H9 (cell line): ENCODE results near the gene FABP1. TPM values are rescaled to one million over a fixed set of nuclear protein-coding genes. Genes with fewer than 3 reads are reported as not detected.

Source experiments
- DNase-seq: peaks from one replicate; pipeline ENCODE4 v3.0.0-alpha.2; 2017
- H2AFZ ChIP-seq: one replicate; pipeline ENCODE4 v1.6.1; 2013; ENCODE audit warnings: mild to moderate bottlenecking, low read length, control low read depth, moderate library complexity
- H2AK5ac ChIP-seq: 2 replicates; pipeline ENCODE4 v1.6.1; 2013; ENCODE audit warnings: low read length, control low read depth, mixed read lengths; ENCODE audit not compliant: insufficient read length
- H2BK120ac ChIP-seq: one replicate; pipeline ENCODE4 v1.6.1; 2013; ENCODE audit warnings: low read depth, mild to moderate bottlenecking, low read length, control low read depth, inconsistent platforms; ENCODE audit not compliant: poor library complexity, severe bottlenecking
- H2BK12ac ChIP-seq: 2 replicates; pipeline ENCODE4 v1.6.1; 2013; ENCODE audit warnings: low read length, control low read depth, mixed read lengths, low read depth; ENCODE audit not compliant: insufficient read length
- H2BK15ac ChIP-seq: 2 replicates; pipeline ENCODE4 v1.6.1; 2013; ENCODE audit warnings: low read depth, low read length, control low read depth
- H2BK20ac ChIP-seq: one replicate; pipeline ENCODE4 v1.6.1; 2013; ENCODE audit warnings: low read depth, mild to moderate bottlenecking, low read length, control low read depth, inconsistent platforms; ENCODE audit not compliant: poor library complexity, severe bottlenecking
- H2BK5ac ChIP-seq: 2 replicates; pipeline ENCODE4 v1.6.1; 2013; ENCODE audit warnings: low read length, control low read depth, mixed read lengths; ENCODE audit not compliant: insufficient read length
- H3K14ac ChIP-seq: 2 replicates; pipeline ENCODE4 v1.6.1; 2013; ENCODE audit warnings: low read length, control low read depth; ENCODE audit not compliant: insufficient read depth
- H3K18ac ChIP-seq: 2 replicates; pipeline ENCODE4 v1.6.1; 2013; ENCODE audit warnings: low read depth, mild to moderate bottlenecking, mixed read lengths, low read length, control low read depth; ENCODE audit not compliant: insufficient read length
- H3K23ac ChIP-seq: 2 replicates; pipeline ENCODE4 v1.6.1; 2013; ENCODE audit warnings: low read length, control low read depth, mixed read lengths, low read depth; ENCODE audit not compliant: insufficient read length
- H3K23me2 ChIP-seq: 2 replicates; pipeline ENCODE4 v1.6.1; 2013; ENCODE audit warnings: low read depth, mild to moderate bottlenecking, mixed read lengths, low read length, control low read depth; ENCODE audit not compliant: insufficient read length, poor library complexity, severe bottlenecking
- H3K27ac ChIP-seq: 2 replicates; pipeline ENCODE4 v1.5.1; 2013; ENCODE audit warnings: low read length, control low read depth, mixed read lengths, low read depth; ENCODE audit not compliant: insufficient read length
- H3K27me3 ChIP-seq: 2 replicates; pipeline ENCODE4 v1.6.1; 2013; ENCODE audit warnings: low read length, control low read depth, inconsistent platforms; ENCODE audit not compliant: insufficient read depth
- H3K4ac ChIP-seq: 2 replicates; pipeline ENCODE4 v1.6.1; 2013; ENCODE audit warnings: low read depth, mild to moderate bottlenecking, control low read depth, inconsistent platforms, low read length, moderate library complexity
- H3K4me1 ChIP-seq: 2 replicates; pipeline ENCODE4 v1.6.1; 2013; ENCODE audit warnings: low read length, control low read depth, inconsistent platforms; ENCODE audit not compliant: insufficient read depth
- H3K4me2 ChIP-seq: 2 replicates; pipeline ENCODE4 v1.6.1; 2013; ENCODE audit warnings: low read length, control low read depth, mixed read lengths; ENCODE audit not compliant: insufficient read length, insufficient read depth
- H3K56ac ChIP-seq: 2 replicates; pipeline ENCODE4 v1.6.1; 2013; ENCODE audit warnings: low read depth, mild to moderate bottlenecking, mixed read lengths, low read length, control low read depth; ENCODE audit not compliant: insufficient read length
- H3K79me1 ChIP-seq: 2 replicates; pipeline ENCODE4 v1.6.1; 2013; ENCODE audit warnings: low read depth, mild to moderate bottlenecking, moderate library complexity, low read length, control low read depth, inconsistent platforms; ENCODE audit not compliant: insufficient read depth, poor library complexity, severe bottlenecking
- H3K79me2 ChIP-seq: 2 replicates; pipeline ENCODE4 v1.6.1; 2013; ENCODE audit warnings: low read length, control low read depth, inconsistent platforms; ENCODE audit not compliant: insufficient read depth
- H3K9ac ChIP-seq: 2 replicates; pipeline ENCODE4 v1.6.1; 2013; ENCODE audit warnings: low read length, control low read depth, mixed read lengths; ENCODE audit not compliant: insufficient read length; ENCODE audit errors: extremely low read depth
- H3K9me3 ChIP-seq: one replicate; pipeline ENCODE4 v1.6.1; 2013; ENCODE audit warnings: low read depth, low read length, inconsistent platforms; ENCODE audit not compliant: control insufficient read depth
- H3T11ph ChIP-seq: one replicate; pipeline ENCODE4 v1.6.1; 2013; ENCODE audit warnings: mild to moderate bottlenecking, low read length, control low read depth, inconsistent platforms
- H4K20me1 ChIP-seq: one replicate; pipeline ENCODE4 v1.6.1; 2013; ENCODE audit not compliant: control insufficient read depth, insufficient read length, insufficient read depth
- H4K5ac ChIP-seq: 2 replicates; pipeline ENCODE4 v1.6.1; 2013; ENCODE audit warnings: low read depth, mild to moderate bottlenecking, mixed read lengths, low read length, control low read depth; ENCODE audit not compliant: insufficient read length
- H4K8ac ChIP-seq: replicated peaks from 2 replicates; pipeline ENCODE4 v1.6.1; 2013; ENCODE audit warnings: low read length, control low read depth, mixed read lengths, low read depth; ENCODE audit not compliant: insufficient read length
- H4K91ac ChIP-seq: 2 replicates; pipeline ENCODE4 v1.6.1; 2013; ENCODE audit warnings: low read depth, mild to moderate bottlenecking, moderate library complexity, mixed read lengths, low read length, control low read depth; ENCODE audit not compliant: insufficient read length
- H3K27ac Mint-ChIP-seq, 3 experiments: 2 replicates in 2 of 3; 3 replicates in 1 of 3; pipeline ENCODE4 v1.8.0; 2020 to 2021; ENCODE audit warnings: mixed read lengths in 3 of 3, mild to moderate bottlenecking in 1 of 3, moderate library complexity in 1 of 3
- H3K27me3 Mint-ChIP-seq: 2 replicates; pipeline ENCODE4 v1.8.0; 2021; ENCODE audit warnings: low read depth, mild to moderate bottlenecking, moderate library complexity, mixed read lengths
- H3K36me3 Mint-ChIP-seq, 3 experiments: 2 replicates in 2 of 3; 3 replicates in 1 of 3; pipeline ENCODE4 v1.8.0; 2020 to 2021; ENCODE audit warnings: low read depth in 3 of 3, mixed read lengths in 3 of 3; ENCODE audit not compliant: insufficient read depth in 1 of 3
- H3K4me1 Mint-ChIP-seq, 2 experiments: 2 replicates each; pipeline ENCODE4 v1.8.0; 2020; ENCODE audit warnings: mixed read lengths in 2 of 2
- H3K4me3 Mint-ChIP-seq, 2 experiments: 2 replicates in 1 of 2; 3 replicates in 1 of 2; pipeline ENCODE4 v1.8.0; 2020 to 2021; ENCODE audit warnings: mild to moderate bottlenecking in 2 of 2, mixed read lengths in 2 of 2, moderate library complexity in 1 of 2
- H3K9me3 Mint-ChIP-seq, 2 experiments: 2 replicates in 1 of 2; 3 replicates in 1 of 2; pipeline ENCODE4 v1.8.0; 2020; ENCODE audit warnings: mild to moderate bottlenecking in 2 of 2, mixed read lengths in 2 of 2, moderate library complexity in 1 of 2
- WGBS: extraction: QIAGEN DNeasy Blood & Tissue Kit; methylation state at CpG from one replicate; pipeline ENCODE4 v1.1.7; 2013; ENCODE audit warnings: missing lambda C conversion rate, low lambda C conversion rate, mixed read lengths; ENCODE audit not compliant: insufficient read length; ENCODE audit errors: extremely low coverage; 5-methylcytosine and 5-hydroxymethylcytosine counted together
- total RNA-seq: library from RNA; stranded (reverse); gene quantifications from 2 replicates; pipeline ENCODE4 v1.2.1, GENCODE V29; 2021
- TF ChIP-seq, protein P1 (sequence below): fragments of 200-600 bp; sonication (generic); conservative IDR thresholded peaks from 3 replicates; pipeline ENCODE4 v1.8.0; 2021; ENCODE audit warnings: antibody characterized with exemption, mild to moderate bottlenecking

Gene FABP1
- total RNA-seq, 1 experiment from 2014 or later = not detected

- H3K27ac ChIP-seq = no peak overlapping the region
Observed at GRCh38 chr2:88177556-88177955, 49.7 kb upstream of the FABP1 start.

More at GRCh38 chr2:88177556-88177955, 49.7 kb upstream of the FABP1 start:
- Histone ChIP-seq H2BK12ac (no peak overlapping the region), H3K79me2 (no peaks in the 10 kb centered on the region), H3K79me1 (no peaks in the 10 kb centered on the region), H2BK120ac (no peak overlapping the region), H3K56ac (no peak overlapping the region), H3K9ac (no peak overlapping the region), H3K27me3 (no peaks in the 10 kb centered on the region), H4K91ac (no peak overlapping the region), H2AK5ac (no peak overlapping the region), H4K20me1 (no peaks in the 10 kb centered on the region), H3K4ac (no peak overlapping the region), H3K18ac (no peak overlapping the region), H2BK5ac (no peak overlapping the region), H3K23ac (no peak overlapping the region), H2BK20ac (no peak overlapping the region), H3K14ac (no peak overlapping the region), H3K23me2 (no peaks in the 10 kb centered on the region), H4K8ac (no peak overlapping the region), H2AFZ (no peak overlapping the region), H2BK15ac (no peak overlapping the region), H3K4me1 (no peaks in the 10 kb centered on the region; the same call in 1 of the 2 replicates), H4K5ac (no peak overlapping the region), H3K4me2 (no peak overlapping the region), H3T11ph (no peak overlapping the region), H3K9me3 (no peaks in the 10 kb centered on the region)
- Mint-ChIP-seq H3K4me3 (no peak overlapping the region), H3K27me3 (peaks cover 19% of the 10 kb centered on the region), H3K27ac (no peak overlapping the region), H3K9me3 (no peaks in the 10 kb centered on the region), H3K36me3 (no peaks in the 10 kb centered on the region), H3K4me1 (peaks cover 5 to 9% of the 10 kb centered on the region in 2 experiments; a peak in 3 of 4 replicates)
- no peak for DNase-seq
- TF ChIP-seq, protein P1, sequence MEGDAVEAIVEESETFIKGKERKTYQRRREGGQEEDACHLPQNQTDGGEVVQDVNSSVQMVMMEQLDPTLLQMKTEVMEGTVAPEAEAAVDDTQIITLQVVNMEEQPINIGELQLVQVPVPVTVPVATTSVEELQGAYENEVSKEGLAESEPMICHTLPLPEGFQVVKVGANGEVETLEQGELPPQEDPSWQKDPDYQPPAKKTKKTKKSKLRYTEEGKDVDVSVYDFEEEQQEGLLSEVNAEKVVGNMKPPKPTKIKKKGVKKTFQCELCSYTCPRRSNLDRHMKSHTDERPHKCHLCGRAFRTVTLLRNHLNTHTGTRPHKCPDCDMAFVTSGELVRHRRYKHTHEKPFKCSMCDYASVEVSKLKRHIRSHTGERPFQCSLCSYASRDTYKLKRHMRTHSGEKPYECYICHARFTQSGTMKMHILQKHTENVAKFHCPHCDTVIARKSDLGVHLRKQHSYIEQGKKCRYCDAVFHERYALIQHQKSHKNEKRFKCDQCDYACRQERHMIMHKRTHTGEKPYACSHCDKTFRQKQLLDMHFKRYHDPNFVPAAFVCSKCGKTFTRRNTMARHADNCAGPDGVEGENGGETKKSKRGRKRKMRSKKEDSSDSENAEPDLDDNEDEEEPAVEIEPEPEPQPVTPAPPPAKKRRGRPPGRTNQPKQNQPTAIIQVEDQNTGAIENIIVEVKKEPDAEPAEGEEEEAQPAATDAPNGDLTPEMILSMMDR = no peak
- WGBS = no CpG with 5 or more reads among the region's 3 CpGs
